T-helper 1 cell (primary cell): ENCODE data around the gene FERMT2.
"Not testable (repeated sequence)": the region's sequence is repeated elsewhere in the genome, so short reads cannot be mapped to it uniquely, and the experiment has no call there.

ENCODE experiments used
- DNase-seq, 5 donors: peaks; one replicate each; pipeline ENCODE4 v3.0.0-alpha.2; 2012 to 2020

FERMT2 gene

GRCh38 chr14:52898496-52898895 is 52.4 kb downstream of the FERMT2 start:
- DNase-seq: no peak

- DNase-seq: no peak
These were observed 55.9 kb downstream of the FERMT2 start for GRCh38 chr14:52895000-52895399.

- no peak for DNase-seq
These were observed 59.0 kb downstream of the FERMT2 start for GRCh38 chr14:52891800-52892199.

- no peak for DNase-seq
These were observed 61.7 kb downstream of the FERMT2 start for GRCh38 chr14:52888839-52889838.

GRCh38 chr14:52888159-52888558 is 62.7 kb downstream of the FERMT2 start:
- no peak for DNase-seq

- no peak for DNase-seq
These were observed 65.6 kb downstream of the FERMT2 start for GRCh38 chr14:52885230-52885629.

GRCh38 chr14:52883658-52884057 is 67.2 kb downstream of the FERMT2 start:
- no peak for DNase-seq

GRCh38 chr14:52882824-52883223 is 68.0 kb downstream of the FERMT2 start:
- no peak for DNase-seq

- no peak for DNase-seq
These were observed 70.9 kb downstream of the FERMT2 start for GRCh38 chr14:52879958-52880357.

- no peak for DNase-seq
These were observed 71.9 kb downstream of the FERMT2 start for GRCh38 chr14:52878946-52879345.

GRCh38 chr14:52878469-52878868 is 72.4 kb downstream of the FERMT2 start:
- DNase-seq: no peak

- DNase-seq: no peak
These were observed 73.2 kb downstream of the FERMT2 start for GRCh38 chr14:52877628-52878027.

GRCh38 chr14:52876806-52877205 is 74.0 kb downstream of the FERMT2 start:
- DNase-seq: no peak

- DNase-seq: no peak
These were observed 74.5 kb downstream of the FERMT2 start for GRCh38 chr14:52876311-52876710.

- no peak for DNase-seq
These were observed 75.1 kb downstream of the FERMT2 start for GRCh38 chr14:52875707-52876106.

- no peak for DNase-seq
These were observed 76.5 kb downstream of the FERMT2 start for GRCh38 chr14:52874389-52874788.

GRCh38 chr14:52873694-52874093 is 77.2 kb downstream of the FERMT2 start:
- DNase-seq: no peak

GRCh38 chr14:52873065-52873464 is 77.8 kb downstream of the FERMT2 start:
- DNase-seq: no peak

GRCh38 chr14:52871606-52872005 is 79.2 kb downstream of the FERMT2 start:
- no peak for DNase-seq

- no peak for DNase-seq
These were observed 81.8 kb downstream of the FERMT2 start for GRCh38 chr14:52868911-52869618.

GRCh38 chr14:52864893-52865292 is 86.0 kb downstream of the FERMT2 start:
- not testable (repeated sequence) for DNase-seq

- no peak for DNase-seq
These were observed 87.5 kb downstream of the FERMT2 start for GRCh38 chr14:52863334-52863700.

GRCh38 chr14:52862632-52863333 is 88.1 kb downstream of the FERMT2 start:
- no peak for DNase-seq
